Esophagus squamous epithelium (tissue), 4 donors: ENCODE data around the gene CEP57L1.

Experiments used
- POLR2A ChIP-seq, 4 donors: fragments of 450-650 bp; IDR thresholded peaks; one replicate each; pipeline ENCODE4 v1.6.1; 2017; ENCODE audit warnings: antibody characterized with exemption in 4 of 4, mild to moderate bottlenecking in 4 of 4, moderate library complexity in 3 of 4
- TF ChIP-seq, protein P1 (sequence below), 6 experiments: fragments of 450-650 bp in 4 of 6; fragments of 200-600 bp in 2 of 6; sonication (generic) in 2 of 6; IDR thresholded peaks; one replicate each; pipeline ENCODE4 v1.5.1; 2016 to 2019; ENCODE audit warnings: antibody characterized with exemption in 6 of 6, mild to moderate bottlenecking in 4 of 6, moderate library complexity in 4 of 6

DNA sequence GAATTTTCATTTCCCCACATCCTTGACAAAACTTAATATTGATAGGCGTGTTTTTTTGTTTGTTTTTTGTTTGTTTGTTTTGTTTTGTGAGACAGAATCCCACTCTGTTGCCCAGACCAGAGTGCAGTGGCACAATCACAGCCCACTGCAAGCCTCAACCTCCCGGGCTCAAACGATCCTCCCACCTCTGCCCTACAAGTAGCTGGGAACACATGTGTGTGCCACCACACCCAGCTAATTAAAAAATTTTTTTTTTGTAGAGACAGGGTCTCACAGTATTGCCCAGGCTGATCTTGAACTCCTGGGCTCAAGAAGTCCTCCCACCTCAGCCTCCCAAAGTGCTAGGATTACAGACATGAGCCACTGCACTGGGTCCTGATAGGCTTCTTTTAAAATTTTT, 9.2 kb downstream of the CEP57L1 start:
- TF ChIP-seq, protein P1, sequence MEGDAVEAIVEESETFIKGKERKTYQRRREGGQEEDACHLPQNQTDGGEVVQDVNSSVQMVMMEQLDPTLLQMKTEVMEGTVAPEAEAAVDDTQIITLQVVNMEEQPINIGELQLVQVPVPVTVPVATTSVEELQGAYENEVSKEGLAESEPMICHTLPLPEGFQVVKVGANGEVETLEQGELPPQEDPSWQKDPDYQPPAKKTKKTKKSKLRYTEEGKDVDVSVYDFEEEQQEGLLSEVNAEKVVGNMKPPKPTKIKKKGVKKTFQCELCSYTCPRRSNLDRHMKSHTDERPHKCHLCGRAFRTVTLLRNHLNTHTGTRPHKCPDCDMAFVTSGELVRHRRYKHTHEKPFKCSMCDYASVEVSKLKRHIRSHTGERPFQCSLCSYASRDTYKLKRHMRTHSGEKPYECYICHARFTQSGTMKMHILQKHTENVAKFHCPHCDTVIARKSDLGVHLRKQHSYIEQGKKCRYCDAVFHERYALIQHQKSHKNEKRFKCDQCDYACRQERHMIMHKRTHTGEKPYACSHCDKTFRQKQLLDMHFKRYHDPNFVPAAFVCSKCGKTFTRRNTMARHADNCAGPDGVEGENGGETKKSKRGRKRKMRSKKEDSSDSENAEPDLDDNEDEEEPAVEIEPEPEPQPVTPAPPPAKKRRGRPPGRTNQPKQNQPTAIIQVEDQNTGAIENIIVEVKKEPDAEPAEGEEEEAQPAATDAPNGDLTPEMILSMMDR (IDR thresholded peaks at IDR 0.05) = no peak
- no peak for TF ChIP-seq POLR2A (IDR thresholded peaks at IDR 0.05)
